Esophagus squamous epithelium (tissue), 5 donors: ENCODE results near the gene MGAT4B. TPM values are rescaled to one million over a fixed set of nuclear protein-coding genes. Genes with fewer than 3 reads are reported as not detected.
"Not testable (repeated sequence)": the region's sequence is repeated elsewhere in the genome, so short reads cannot be mapped to it uniquely, and the experiment has no call there.

Source experiments
- DNase-seq: peaks from one replicate; lab custom pipeline; 2025; lab: John Stamatoyannopoulos, UW
- H3K27ac ChIP-seq, 4 donors: fragments of 200-600 bp; sonication (generic); one replicate each; pipeline ENCODE4 v1.5.1; 2016 to 2019; ENCODE audit warnings: mild to moderate bottlenecking in 1 of 4
- H3K27me3 ChIP-seq, 4 donors: fragments of 200-600 bp; sonication (generic); 1 replicate in 3 of 4; 2 replicates in 1 of 4; pipeline versions ENCODE4 v1.5.1 to v1.6.0; 2017 to 2021; ENCODE audit warnings: antibody characterized with exemption in 1 of 4
- H3K36me3 ChIP-seq, 3 donors: fragments of 200-600 bp; sonication (generic); one replicate each; pipeline ENCODE4 v1.5.1; 2016 to 2019
- H3K4me1 ChIP-seq, 3 donors: fragments of 200-600 bp; sonication (generic); one replicate each; pipeline ENCODE4 v1.5.1; 2017 to 2019
- H3K4me3 ChIP-seq, 4 donors: fragments of 200-600 bp; sonication (generic); 1 replicate in 3 of 4; 2 replicates in 1 of 4; pipeline ENCODE4 v1.5.1; 2016 to 2019; ENCODE audit warnings: mild to moderate bottlenecking in 2 of 4, moderate library complexity in 1 of 4
- H3K9me3 ChIP-seq, 3 donors: fragments of 200-600 bp; sonication (generic); one replicate each; pipeline ENCODE4 v1.5.1; 2016 to 2019
- CTCF ChIP-seq, 6 experiments: fragments of 450-650 bp in 4 of 6; fragments of 200-600 bp in 2 of 6; sonication (generic) in 2 of 6; IDR thresholded peaks; one replicate each; pipeline ENCODE4 v1.5.1; 2016 to 2019; ENCODE audit warnings: antibody characterized with exemption in 6 of 6, mild to moderate bottlenecking in 4 of 6, moderate library complexity in 4 of 6
- POLR2A ChIP-seq, 4 donors: fragments of 450-650 bp; IDR thresholded peaks; one replicate each; pipeline ENCODE4 v1.6.1; 2017; ENCODE audit warnings: antibody characterized with exemption in 4 of 4, mild to moderate bottlenecking in 4 of 4, moderate library complexity in 3 of 4
- WGBS, 2 donors: methylation state at CpG; one replicate each; pipeline ENCODE4 v1.1.5; 2018; 5-methylcytosine and 5-hydroxymethylcytosine counted together
- intact Hi-C: fragments of 100-400 bp; cut with DNase I; formaldehyde crosslinking; loops from one replicate; pipeline ENCODE4 v1.15.0; 2022
- total RNA-seq, 4 donors: library from RNA; depleted of rRNA; stranded (reverse); fragments of >200 nt; gene quantifications; one replicate each; pipeline ENCODE4 v1.1.0, GENCODE V29; 2016
- donor health status: DM: yes; HTN: yes; CAD: no.

The MGAT4B gene
- total RNA-seq, 4 donors from 2014 or later = 68.5 to 119 (median 87.7) TPM

- no peak overlapping the region for H3K27ac ChIP-seq
- intact Hi-C loops = no loop called here
- H3K36me3 ChIP-seq = peaks cover 23 to 82% (median 32%) of the 10 kb centered on the region in 3 donors
Measured at GRCh38 chr5:179840321-179840720, 33.7 kb upstream of the MGAT4B start.

GRCh38 chr5:179839328-179840256 is 32.9 kb upstream of the MGAT4B start:
- Histone ChIP-seq H3K4me1 (peaks cover 0 to 16% (median 7%) of the 10 kb centered on the region in 3 donors), H3K27ac (no peak overlapping the region), H3K9me3 (no peaks in the 10 kb centered on the region), H3K27me3 (no peaks in the 10 kb centered on the region), H3K4me3 (no peak overlapping the region), H3K36me3 (peaks cover 23 to 82% (median 32%) of the 10 kb centered on the region in 3 donors)
- TF ChIP-seq POLR2A (IDR thresholded peaks at IDR 0.05) (no peak), CTCF (IDR thresholded peaks at IDR 0.05) (no peak)
- intact Hi-C loops = no loop called here
- no peak for DNase-seq
- 67 to 78% methylated on average over 8 to 14 of the region's 16 CpGs for WGBS, 2 donors

More at GRCh38 chr5:179840321-179840720, 33.7 kb upstream of the MGAT4B start:
- peaks cover 0 to 7% (median 0%) of the 10 kb centered on the region in 3 donors for H3K9me3 ChIP-seq
- H3K27me3 ChIP-seq = no peaks in the 10 kb centered on the region
- H3K4me1 ChIP-seq = peaks cover 0 to 16% (median 7%) of the 10 kb centered on the region in 3 donors
- 90 to 91% methylated on average over 4 to 11 of the region's 11 CpGs for WGBS, 2 donors
- TF ChIP-seq CTCF (IDR thresholded peaks at IDR 0.05) (no peak), POLR2A (IDR thresholded peaks at IDR 0.05) (no peak)
- no peak for DNase-seq
- H3K4me3 ChIP-seq = no peak overlapping the region

GRCh38 chr5:179837076-179838011 is 30.7 kb upstream of the MGAT4B start:
- H3K4me1 ChIP-seq = peaks cover 0 to 26% (median 7%) of the 10 kb centered on the region in 3 donors
- no peak overlapping the region for H3K4me3 ChIP-seq
- intact Hi-C loops = no loop called here
- no peak for DNase-seq
- TF ChIP-seq CTCF (IDR thresholded peaks at IDR 0.05) (no peak), POLR2A (IDR thresholded peaks at IDR 0.05) (no peak)
- WGBS, 2 donors = 75 to 78% methylated on average over 9 to 10 of the region's 15 CpGs
- H3K36me3 ChIP-seq = peaks cover 41 to 94% (median 49%) of the 10 kb centered on the region in 3 donors
- H3K27me3 ChIP-seq = no peaks in the 10 kb centered on the region
- peak overlapping the region in 2 of 4 donors; percentile 43 to 58 for H3K27ac ChIP-seq
- no peaks in the 10 kb centered on the region for H3K9me3 ChIP-seq

- no peaks in the 10 kb centered on the region for H3K27me3 ChIP-seq
- DNase-seq = no peak
- no peak for TF ChIP-seq POLR2A (IDR thresholded peaks at IDR 0.05)
- TF ChIP-seq CTCF (IDR thresholded peaks at IDR 0.05) = no peak
- H3K27ac ChIP-seq = peak overlapping the region in 2 of 4 donors; percentile 43 to 58
- intact Hi-C loops = no loop called here
- peaks cover 0 to 33% (median 7%) of the 10 kb centered on the region in 3 donors for H3K4me1 ChIP-seq
- H3K4me3 ChIP-seq = no peak overlapping the region
- no peaks in the 10 kb centered on the region for H3K9me3 ChIP-seq
- 70 to 75% methylated on average over 7 to 9 of the region's 19 CpGs for whole genome bisulfite sequencing, 2 donors
- H3K36me3 ChIP-seq = peaks cover 40 to 96% (median 56%) of the 10 kb centered on the region in 3 donors
Measured at GRCh38 chr5:179836225-179837019, 29.8 kb upstream of the MGAT4B start.

- Histone ChIP-seq H3K4me1 (peaks cover 0 to 33% (median 7%) of the 10 kb centered on the region in 3 donors), H3K36me3 (peaks cover 52 to 98% (median 60%) of the 10 kb centered on the region in 3 donors)
- DNase-seq, H3K27me3 ChIP-seq, intact Hi-C loops, H3K27ac ChIP-seq, H3K4me3 ChIP-seq, H3K9me3 ChIP-seq: not testable (repeated sequence)
- WGBS, 2 donors = no CpG with 5 or more reads among the region's 28 CpGs
Measured at GRCh38 chr5:179834871-179835270, 28.2 kb upstream of the MGAT4B start.
